Measurements from ENCODE around the gene GMDS.

Gene GMDS

GRCh38 chr6:1601158-1602048, 644.0 kb downstream of the GMDS start:
- TF ChIP-seq CTCF (IDR thresholded peaks at IDR 0.05; ENCODE audit: borderline replicate concordance, insufficient read depth, low read depth, low read length), result no peak
- no peak overlapping the region for H3K4me3 ChIP-seq (ENCODE audit: low read depth, low read length)

- no peak for TF ChIP-seq CTCF (IDR thresholded peaks at IDR 0.05; ENCODE audit: borderline replicate concordance, insufficient read depth, low read depth, low read length)
- H3K4me3 ChIP-seq (ENCODE audit: low read depth, low read length), result no peak overlapping the region
Measured at GRCh38 chr6:1600764-1601157, 644.6 kb downstream of the GMDS start.

- TF ChIP-seq CTCF (IDR thresholded peaks at IDR 0.05; ENCODE audit: borderline replicate concordance, insufficient read depth, low read depth, low read length), result no peak
Measured at GRCh38 chr6:1600063-1600763, 645.2 kb downstream of the GMDS start.

GRCh38 chr6:1599469-1599868, 645.9 kb downstream of the GMDS start:
- no peak for TF ChIP-seq CTCF (IDR thresholded peaks at IDR 0.05; ENCODE audit: borderline replicate concordance, insufficient read depth, low read depth, low read length)
- no peak overlapping the region for H3K4me3 ChIP-seq (ENCODE audit: low read depth, low read length)

More at GRCh38 chr6:1600063-1600763, 645.2 kb downstream of the GMDS start:
- no peak overlapping the region for H3K4me3 ChIP-seq (ENCODE audit: low read depth, low read length)

GRCh38 chr6:1598886-1599285, 646.5 kb downstream of the GMDS start:
- H3K4me3 ChIP-seq (ENCODE audit: low read depth, low read length), result no peak overlapping the region

GRCh38 chr6:1598433-1598832, 647.0 kb downstream of the GMDS start:
- TF ChIP-seq CTCF (IDR thresholded peaks at IDR 0.05; ENCODE audit: borderline replicate concordance, insufficient read depth, low read depth, low read length), result no peak

More at GRCh38 chr6:1598886-1599285, 646.5 kb downstream of the GMDS start:
- no peak for TF ChIP-seq CTCF (IDR thresholded peaks at IDR 0.05; ENCODE audit: borderline replicate concordance, insufficient read depth, low read depth, low read length)

More at GRCh38 chr6:1598433-1598832, 647.0 kb downstream of the GMDS start:
- H3K4me3 ChIP-seq (ENCODE audit: low read depth, low read length), result no peak overlapping the region
